Large intestine (tissue), 3 donors: ENCODE measurements around the gene GRM4. TPM values are rescaled to one million over a fixed set of nuclear protein-coding genes. Genes with fewer than 3 reads are reported as not detected.

Experiments
- DNase-seq, 2 donors: peaks; one replicate each; pipeline versions ENCODE4 v3.0.0 to v3.0.0-alpha.2; 2013
- H3K27ac ChIP-seq: one replicate; pipeline ENCODE4 v1.5.1; 2013; ENCODE audit warnings: low read length
- H3K27me3 ChIP-seq: 2 replicates; pipeline ENCODE4 v1.6.1; 2013; ENCODE audit warnings: low read length; ENCODE audit not compliant: control insufficient read depth, insufficient read depth
- H3K36me3 ChIP-seq: 2 replicates; pipeline ENCODE4 v1.6.1; 2013; ENCODE audit warnings: low read length; ENCODE audit not compliant: control insufficient read depth, insufficient read depth
- H3K4me1 ChIP-seq: one replicate; pipeline ENCODE4 v1.6.1; 2013; ENCODE audit warnings: low read length; ENCODE audit not compliant: control insufficient read depth, insufficient read depth
- H3K4me3 ChIP-seq: one replicate; pipeline ENCODE4 v1.5.1; 2013; ENCODE audit warnings: low read length
- H3K9me3 ChIP-seq: one replicate; pipeline ENCODE4 v1.6.1; 2013; ENCODE audit warnings: mild to moderate bottlenecking, low read depth, low read length, moderate library complexity; ENCODE audit not compliant: control insufficient read depth
- WGBS: methylation state at CpG from one replicate; pipeline ENCODE4 v1.1.5; 2013; ENCODE audit warnings: low lambda C conversion rate; ENCODE audit not compliant: insufficient coverage; 5-methylcytosine and 5-hydroxymethylcytosine counted together
- polyA plus RNA-seq: library from polyadenylated mRNA; unstranded; fragments of 120-200 nt; gene quantifications from one replicate; pipeline ENCODE4 v1.2.1, GENCODE V29; 2013

The GRM4 gene
- polyA plus RNA-seq, 1 donor: 0.46 TPM

GRCh38 chr6:34052918-34053608 lies 92.8 kb downstream of the GRM4 start:
- Histone ChIP-seq H3K27me3 (peaks cover 3% of the 10 kb centered on the region), H3K4me3 (no peak overlapping the region), H3K36me3 (no peaks in the 10 kb centered on the region), H3K9me3 (no peaks in the 10 kb centered on the region), H3K27ac (no peak overlapping the region), H3K4me1 (peaks cover 2% of the 10 kb centered on the region)
- DNase-seq: no peak
- WGBS: 56% methylated on average over 1 of the region's 7 CpGs

- Histone ChIP-seq H3K4me3 (no peak overlapping the region), H3K27me3 (peaks cover 7% of the 10 kb centered on the region), H3K36me3 (no peaks in the 10 kb centered on the region), H3K9me3 (no peaks in the 10 kb centered on the region), H3K27ac (no peak overlapping the region), H3K4me1 (peaks cover 2% of the 10 kb centered on the region)
- no peak for DNase-seq
- 67% methylated on average over 1 of the region's 8 CpGs for WGBS
Observed at GRCh38 chr6:34052071-34052825, 93.6 kb downstream of the GRM4 start.

- no peaks in the 10 kb centered on the region for H3K4me1 ChIP-seq
- peaks cover 13% of the 10 kb centered on the region for H3K27me3 ChIP-seq
- WGBS: no CpG with 5 or more reads among the region's 8 CpGs
- H3K27ac ChIP-seq: no peak overlapping the region
- H3K36me3 ChIP-seq: no peaks in the 10 kb centered on the region
- DNase-seq: no peak
- H3K4me3 ChIP-seq: no peak overlapping the region
- no peaks in the 10 kb centered on the region for H3K9me3 ChIP-seq
Observed at GRCh38 chr6:34051331-34051919, 94.5 kb downstream of the GRM4 start.

GRCh38 chr6:34050691-34051090 lies 95.2 kb downstream of the GRM4 start:
- no peaks in the 10 kb centered on the region for H3K9me3 ChIP-seq

GRCh38 chr6:34049395-34050342 lies 96.2 kb downstream of the GRM4 start:
- Histone ChIP-seq H3K4me3 (no peak overlapping the region), H3K4me1 (no peaks in the 10 kb centered on the region), H3K36me3 (no peaks in the 10 kb centered on the region), H3K27me3 (peaks cover 19% of the 10 kb centered on the region), H3K27ac (no peak overlapping the region), H3K9me3 (no peaks in the 10 kb centered on the region)
- 90% methylated on average over 4 of the region's 15 CpGs for WGBS
- DNase-seq: no peak

More at GRCh38 chr6:34050691-34051090, 95.2 kb downstream of the GRM4 start:
- Histone ChIP-seq H3K36me3 (no peaks in the 10 kb centered on the region), H3K4me1 (no peaks in the 10 kb centered on the region), H3K27me3 (peaks cover 15% of the 10 kb centered on the region), H3K27ac (no peak overlapping the region), H3K4me3 (no peak overlapping the region)
- DNase-seq: no peak
- no CpG with 5 or more reads among the region's 5 CpGs for WGBS

DNA sequence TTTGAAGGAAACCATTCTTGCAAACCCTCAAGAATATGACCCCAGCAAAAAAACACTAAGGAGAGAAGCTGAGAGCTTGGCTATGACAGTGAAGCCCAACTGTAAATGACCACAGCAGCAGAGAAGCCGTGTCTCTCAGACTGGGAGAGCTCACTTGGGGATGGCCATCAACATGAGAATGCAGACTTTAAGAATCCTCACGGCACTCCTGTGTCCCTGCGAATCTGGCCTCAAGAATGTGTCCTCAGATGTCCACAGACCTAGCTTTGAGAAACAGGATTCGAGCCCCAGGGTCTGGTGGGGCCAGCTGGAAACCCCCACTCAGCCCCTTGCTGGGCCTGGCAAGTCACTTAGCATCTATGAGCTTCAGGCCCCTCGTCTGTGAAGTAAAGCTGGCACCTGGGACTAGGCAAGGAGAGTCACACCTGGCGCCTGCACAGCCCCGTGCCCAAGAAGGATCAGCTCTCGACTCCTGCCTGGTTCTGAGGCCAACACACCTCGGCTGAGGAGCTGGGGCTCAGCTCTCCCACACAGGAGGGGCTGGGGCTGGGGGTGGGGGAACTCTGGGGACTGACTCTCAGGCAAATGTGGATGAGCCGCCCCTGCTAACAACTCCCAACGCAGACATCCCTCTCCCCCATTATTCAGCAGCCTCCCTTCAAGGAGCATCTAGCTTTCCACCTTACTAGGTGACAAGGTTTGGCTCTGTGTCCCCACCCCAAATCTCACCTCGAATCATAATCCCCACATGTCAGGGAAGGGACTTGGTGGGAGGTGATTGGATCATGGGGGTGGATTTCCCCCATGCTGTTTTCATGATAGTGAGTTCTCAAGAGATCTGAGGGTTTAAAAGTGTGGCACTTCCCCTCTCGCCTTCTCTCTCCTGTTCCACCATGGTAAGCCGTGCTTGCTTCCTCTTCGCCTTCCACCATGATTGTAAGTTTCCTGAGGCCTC lies 97.7 kb downstream of the GRM4 start:
- H3K27ac ChIP-seq: no peak overlapping the region
- H3K4me3 ChIP-seq: no peak overlapping the region
- no peaks in the 10 kb centered on the region for H3K36me3 ChIP-seq
- H3K27me3 ChIP-seq: peaks cover 19% of the 10 kb centered on the region
- H3K4me1 ChIP-seq: no peaks in the 10 kb centered on the region
- H3K9me3 ChIP-seq: peaks cover 2% of the 10 kb centered on the region
- WGBS: no CpG with 5 or more reads among the region's 15 CpGs
- DNase-seq: no peak

GRCh38 chr6:34046617-34047016 lies 99.3 kb downstream of the GRM4 start:
- Histone ChIP-seq H3K27ac (no peak overlapping the region), H3K4me3 (no peak overlapping the region), H3K9me3 (peaks cover 2% of the 10 kb centered on the region), H3K27me3 (peaks cover 18% of the 10 kb centered on the region), H3K36me3 (no peaks in the 10 kb centered on the region), H3K4me1 (no peaks in the 10 kb centered on the region)
- no CpG with 5 or more reads among the region's 5 CpGs for WGBS
- no peak for DNase-seq

- Histone ChIP-seq H3K27ac (no peak overlapping the region), H3K36me3 (no peaks in the 10 kb centered on the region), H3K4me1 (no peaks in the 10 kb centered on the region), H3K4me3 (no peak overlapping the region), H3K9me3 (peaks cover 2% of the 10 kb centered on the region), H3K27me3 (peaks cover 17% of the 10 kb centered on the region)
- WGBS: no CpG with 5 or more reads among the region's 8 CpGs
- no peak for DNase-seq
Observed at GRCh38 chr6:34045771-34046170, 100.1 kb downstream of the GRM4 start.

- Histone ChIP-seq H3K9me3 (peaks cover 2% of the 10 kb centered on the region), H3K4me1 (no peaks in the 10 kb centered on the region), H3K27me3 (peaks cover 17% of the 10 kb centered on the region), H3K36me3 (no peaks in the 10 kb centered on the region), H3K4me3 (no peak overlapping the region), H3K27ac (no peak overlapping the region)
- no CpG with 5 or more reads among the region's 13 CpGs for WGBS
- no peak for DNase-seq
Observed at GRCh38 chr6:34044945-34045595, 100.8 kb downstream of the GRM4 start.
